NOMO-1 treated with DMSO at 0.1 percent for 48 hours (cell line): ENCODE data around the gene PDHX.

Experiments used
- DNase-seq: peaks from one replicate; lab custom pipeline; 2025; ENCODE audit not compliant: unreplicated experiment; lab: John Stamatoyannopoulos, UW

PDHX gene

DNA sequence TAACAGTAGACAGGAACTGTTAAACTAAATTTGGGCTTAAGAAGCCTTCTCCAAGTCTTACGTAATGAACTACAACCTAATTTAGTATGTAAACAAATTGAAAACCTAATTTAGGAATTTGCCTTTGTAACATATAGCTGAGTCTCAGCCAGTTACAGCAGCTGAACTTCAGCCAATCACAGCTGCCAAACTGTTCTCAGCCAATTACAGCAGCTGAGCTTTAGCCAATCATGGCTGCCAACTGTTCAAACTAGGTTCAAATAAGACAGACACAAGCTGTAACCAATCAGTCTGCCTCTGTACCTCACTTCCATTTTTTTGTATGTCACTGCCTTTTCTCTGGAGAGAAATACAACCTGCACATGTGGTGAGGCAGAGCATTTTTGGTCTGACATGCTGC, 127.5 kb downstream of the PDHX start:
- DNase-seq: peak; percentile 72

DNA sequence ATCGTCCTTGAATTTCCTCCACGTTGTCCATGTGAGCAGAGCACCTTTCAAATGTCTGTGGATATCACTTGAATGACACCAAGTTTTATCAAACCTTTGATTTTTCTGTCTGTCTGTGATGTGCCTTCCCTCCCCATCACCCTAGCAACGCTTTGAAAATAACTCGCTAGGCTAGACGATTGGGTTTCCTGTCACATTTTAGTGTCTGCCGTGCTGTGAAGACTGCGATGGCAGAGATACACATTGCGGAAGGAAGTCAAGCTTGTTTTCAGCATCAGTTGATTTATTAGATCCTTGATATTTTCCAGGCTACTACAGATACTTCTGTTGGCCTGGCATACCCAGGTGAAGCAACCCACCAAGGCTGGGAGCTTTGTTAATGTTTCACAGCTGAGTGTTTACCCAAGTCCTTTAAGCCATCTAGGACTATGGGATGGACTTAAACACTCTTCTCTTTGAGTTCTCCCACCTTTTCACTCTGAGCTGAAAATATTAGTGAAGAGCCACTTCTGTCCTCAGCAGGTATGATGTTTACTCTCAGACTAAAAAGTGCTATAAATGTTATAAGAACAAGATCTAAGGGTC, 128.9 kb downstream of the PDHX start:
- no peak for DNase-seq
